Measurements from ENCODE around the gene ANK3.

The ANK3 gene

DNA sequence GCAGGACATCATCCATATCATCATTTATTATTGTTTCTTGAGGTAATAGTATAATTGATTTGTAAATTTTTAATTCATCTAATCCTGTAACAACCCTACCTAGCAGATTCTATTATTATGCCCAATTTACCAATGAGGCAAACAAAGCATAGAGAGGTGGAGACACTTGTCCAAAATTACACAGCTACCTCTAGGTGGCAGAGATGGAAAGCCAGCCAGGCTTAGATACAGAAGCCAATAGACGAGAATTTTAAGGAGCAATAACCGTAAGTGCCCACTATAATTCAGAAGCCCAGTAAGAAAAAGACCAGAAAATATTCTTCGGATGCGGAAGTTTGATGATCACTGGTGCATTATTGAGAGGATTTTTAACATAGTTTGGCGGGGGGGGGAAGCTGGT lies 54.0 kb downstream of the ANK3 start:
- TF ChIP-seq CTCF (IDR thresholded peaks at IDR 0.05; ENCODE audit: insufficient read depth, low read depth, low read length, missing control alignments): peak; percentile 28
- H3K4me3 ChIP-seq (ENCODE audit: low read depth, low read length): no peak overlapping the region
- DNase-seq (ENCODE audit: low read depth): peak; percentile 26

GRCh38 chr10:60334991-60335390 lies 54.7 kb downstream of the ANK3 start:
- DNase-seq (ENCODE audit: low read depth): no peak
- H3K4me3 ChIP-seq (ENCODE audit: low read depth, low read length): no peak overlapping the region
- no peak for TF ChIP-seq CTCF (IDR thresholded peaks at IDR 0.05; ENCODE audit: insufficient read depth, low read depth, low read length, missing control alignments)

GRCh38 chr10:60332371-60332770 lies 57.3 kb downstream of the ANK3 start:
- no peak overlapping the region for H3K4me3 ChIP-seq (ENCODE audit: low read depth, low read length)
- TF ChIP-seq CTCF (IDR thresholded peaks at IDR 0.05; ENCODE audit: insufficient read depth, low read depth, low read length, missing control alignments): no peak
- no peak for DNase-seq (ENCODE audit: low read depth)

DNA sequence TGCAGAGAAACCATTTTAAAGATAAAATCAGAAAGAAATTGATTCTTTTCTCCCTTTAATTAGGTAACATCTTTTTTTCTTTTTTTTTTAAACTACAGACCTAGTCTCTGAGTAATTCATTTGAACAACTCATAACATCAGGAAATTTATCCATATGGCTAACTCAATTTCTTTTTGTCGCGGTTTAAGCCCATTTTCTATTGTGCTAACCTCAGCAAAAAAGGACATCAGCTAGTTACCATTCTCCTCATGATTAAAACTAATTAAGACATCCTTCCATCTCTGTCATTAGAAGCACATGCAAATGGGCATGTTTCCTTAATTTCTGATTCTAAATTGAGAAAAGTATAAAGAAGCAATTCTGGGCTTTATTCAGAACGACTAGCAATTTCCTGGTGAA lies 57.8 kb downstream of the ANK3 start:
- no peak for TF ChIP-seq CTCF (IDR thresholded peaks at IDR 0.05; ENCODE audit: insufficient read depth, low read depth, low read length, missing control alignments)
- H3K4me3 ChIP-seq (ENCODE audit: low read depth, low read length): no peak overlapping the region
- DNase-seq (ENCODE audit: low read depth): no peak

DNA sequence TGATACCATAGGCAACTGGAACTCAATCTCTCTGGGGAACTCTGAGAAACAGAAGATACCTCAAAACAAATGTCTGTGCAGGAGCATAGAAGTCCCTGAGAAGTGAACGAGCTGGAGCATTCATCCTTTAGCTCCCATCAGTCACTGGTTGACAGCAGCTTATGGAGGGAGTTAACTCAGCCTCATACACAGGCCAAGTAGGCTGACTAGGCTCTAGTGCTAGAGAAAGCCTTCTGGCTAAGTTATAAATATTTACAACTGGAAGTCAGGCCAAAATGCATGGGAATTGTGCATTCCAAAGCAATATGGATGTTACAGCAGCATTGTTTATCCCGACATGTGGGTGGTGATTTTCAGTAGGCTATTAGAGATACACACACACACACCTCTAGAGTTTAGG lies 66.5 kb downstream of the ANK3 start:
- no peak for TF ChIP-seq CTCF (IDR thresholded peaks at IDR 0.05; ENCODE audit: insufficient read depth, low read depth, low read length, missing control alignments)
- no peak for DNase-seq (ENCODE audit: low read depth)
- H3K4me3 ChIP-seq (ENCODE audit: low read depth, low read length): no peak overlapping the region

DNA sequence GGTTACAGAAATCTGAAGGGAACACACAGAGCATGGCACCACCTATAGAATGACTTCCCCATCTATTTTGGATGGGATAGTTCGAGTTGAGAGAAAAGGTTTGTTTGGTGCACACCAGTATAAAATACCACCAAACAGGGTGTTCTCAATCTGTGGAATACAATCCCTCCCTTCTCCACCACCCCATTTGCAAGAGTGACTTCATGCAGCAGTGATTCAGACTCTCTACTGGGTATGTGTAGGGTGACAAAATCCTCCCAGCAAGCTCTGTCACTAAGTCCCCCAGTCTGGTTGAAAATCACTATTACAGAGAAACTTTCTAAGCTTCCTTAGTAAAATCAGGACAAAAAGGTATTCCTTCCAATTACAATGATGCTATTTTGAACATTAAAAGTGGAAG lies 69.0 kb downstream of the ANK3 start:
- no peak overlapping the region for H3K4me3 ChIP-seq (ENCODE audit: low read depth, low read length)
- DNase-seq (ENCODE audit: low read depth): no peak
- TF ChIP-seq CTCF (IDR thresholded peaks at IDR 0.05; ENCODE audit: insufficient read depth, low read depth, low read length, missing control alignments): no peak

DNA sequence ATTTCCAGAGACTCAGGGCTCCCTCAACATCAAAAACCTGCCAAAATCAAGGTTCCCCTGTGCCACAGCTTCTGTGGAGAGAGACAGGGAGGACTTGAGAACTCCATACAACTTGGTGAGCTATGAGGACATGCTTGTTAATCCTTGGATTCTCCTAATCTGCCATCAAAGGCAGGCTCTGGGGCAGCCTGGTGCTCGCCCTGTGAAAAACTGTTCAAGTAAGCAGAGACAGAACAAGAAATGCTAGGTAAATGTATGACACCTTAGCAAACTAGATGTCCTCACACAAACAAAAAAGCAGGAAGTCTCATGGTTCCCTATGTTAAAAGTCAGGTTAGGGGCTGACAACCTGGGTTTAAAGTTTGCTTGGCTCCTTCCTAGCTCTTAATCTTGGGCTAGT lies 73.6 kb downstream of the ANK3 start:
- H3K4me3 ChIP-seq (ENCODE audit: low read depth, low read length): no peak overlapping the region
- TF ChIP-seq CTCF (IDR thresholded peaks at IDR 0.05; ENCODE audit: insufficient read depth, low read depth, low read length, missing control alignments): no peak
- DNase-seq (ENCODE audit: low read depth): no peak
